Spleen (tissue), 7 donors: Measurements from ENCODE around the gene LYRM2.

Source experiments
- POLR2A ChIP-seq, 3 donors: fragments of 450-650 bp; IDR thresholded peaks; one replicate each; pipeline ENCODE4 v1.5.1; 2017; ENCODE audit warnings: antibody characterized with exemption in 3 of 3, mild to moderate bottlenecking in 1 of 3
- POLR2AphosphoS5 ChIP-seq, 3 donors: sonication (generic); formaldehyde crosslinking; IDR thresholded peaks; one replicate each; pipeline ENCODE4 v1.5.1; 2017; ENCODE audit warnings: antibody characterized with exemption in 3 of 3
- TF ChIP-seq, protein P1 (sequence below), 11 experiments: fragments of 200-600 bp in 7 of 11; fragments of 450-650 bp in 4 of 11; sonication (generic) in 4 of 11; IDR thresholded peaks in 8 of 11; conservative IDR thresholded peaks in 3 of 11; 1 replicate in 7 of 11; 2 replicates in 4 of 11; pipeline versions ENCODE4 v1.4.0 to v1.8.0; 2016 to 2021; ENCODE audit warnings: antibody characterized with exemption in 11 of 11, inconsistent platforms in 4 of 11, mild to moderate bottlenecking in 1 of 11
- donor health status: DM: no; HTN: no; CAD: no; lungs with moderate emphysema.
- donor health status: DM: no; HTN: no; CAD: no.
- donor health status: DM: no; HTN: no; CAD: no.

- TF ChIP-seq, protein P1, sequence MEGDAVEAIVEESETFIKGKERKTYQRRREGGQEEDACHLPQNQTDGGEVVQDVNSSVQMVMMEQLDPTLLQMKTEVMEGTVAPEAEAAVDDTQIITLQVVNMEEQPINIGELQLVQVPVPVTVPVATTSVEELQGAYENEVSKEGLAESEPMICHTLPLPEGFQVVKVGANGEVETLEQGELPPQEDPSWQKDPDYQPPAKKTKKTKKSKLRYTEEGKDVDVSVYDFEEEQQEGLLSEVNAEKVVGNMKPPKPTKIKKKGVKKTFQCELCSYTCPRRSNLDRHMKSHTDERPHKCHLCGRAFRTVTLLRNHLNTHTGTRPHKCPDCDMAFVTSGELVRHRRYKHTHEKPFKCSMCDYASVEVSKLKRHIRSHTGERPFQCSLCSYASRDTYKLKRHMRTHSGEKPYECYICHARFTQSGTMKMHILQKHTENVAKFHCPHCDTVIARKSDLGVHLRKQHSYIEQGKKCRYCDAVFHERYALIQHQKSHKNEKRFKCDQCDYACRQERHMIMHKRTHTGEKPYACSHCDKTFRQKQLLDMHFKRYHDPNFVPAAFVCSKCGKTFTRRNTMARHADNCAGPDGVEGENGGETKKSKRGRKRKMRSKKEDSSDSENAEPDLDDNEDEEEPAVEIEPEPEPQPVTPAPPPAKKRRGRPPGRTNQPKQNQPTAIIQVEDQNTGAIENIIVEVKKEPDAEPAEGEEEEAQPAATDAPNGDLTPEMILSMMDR (IDR thresholded peaks at IDR 0.05 in 8 of 11, conservative IDR thresholded peaks at IDR 0.05 in 3 of 11): no peak
- TF ChIP-seq POLR2AphosphoS5 (IDR thresholded peaks at IDR 0.05) (no peak), POLR2A (IDR thresholded peaks at IDR 0.05) (no peak)
Measured at GRCh38 chr6:89563866-89564265, 74.7 kb downstream of the LYRM2 start.
